Measurements from ENCODE around the gene NAPSA.
"Not testable (repeated sequence)": the region's sequence is repeated elsewhere in the genome, so short reads cannot be mapped to it uniquely, and the experiment has no call there.

NAPSA gene

GRCh38 chr19:50358483-50359327 lies 6.7 kb downstream of the NAPSA start:
- peak; percentile 70 for DNase-seq

GRCh38 chr19:50357178-50358100 lies 8.0 kb downstream of the NAPSA start:
- DNase-seq = peak; percentile 82

- DNase-seq = no peak
Measured at GRCh38 chr19:50356691-50357177, 8.7 kb downstream of the NAPSA start.

- DNase-seq = not testable (repeated sequence)
Measured at GRCh38 chr19:50353487-50353880, 12.0 kb downstream of the NAPSA start.

GRCh38 chr19:50352242-50352641 lies 13.2 kb downstream of the NAPSA start:
- DNase-seq = no peak

GRCh38 chr19:50349277-50350057 lies 16.0 kb downstream of the NAPSA start:
- DNase-seq = no peak

- not testable (repeated sequence) for DNase-seq
Measured at GRCh38 chr19:50347089-50347581, 18.3 kb downstream of the NAPSA start.

- no peak for DNase-seq
Measured at GRCh38 chr19:50344661-50345318, 20.6 kb downstream of the NAPSA start.

- no peak for DNase-seq
Measured at GRCh38 chr19:50341091-50341564, 24.3 kb downstream of the NAPSA start.

GRCh38 chr19:50340331-50340730 lies 25.1 kb downstream of the NAPSA start:
- DNase-seq = no peak

GRCh38 chr19:50337031-50337430 lies 28.4 kb downstream of the NAPSA start:
- DNase-seq = not testable (repeated sequence)

- DNase-seq = no peak
Measured at GRCh38 chr19:50334741-50335421, 30.6 kb downstream of the NAPSA start.

- DNase-seq = peak; percentile 72
Measured at GRCh38 chr19:50333737-50334617, 31.5 kb downstream of the NAPSA start.

GRCh38 chr19:50333235-50333736 lies 32.2 kb downstream of the NAPSA start:
- DNase-seq = peak; percentile 83

GRCh38 chr19:50332244-50333038 lies 33.0 kb downstream of the NAPSA start:
- no peak for DNase-seq

GRCh38 chr19:50331994-50332243 lies 33.5 kb downstream of the NAPSA start:
- no peak for DNase-seq

GRCh38 chr19:50331221-50331993 lies 34.0 kb downstream of the NAPSA start:
- DNase-seq = no peak

- DNase-seq = peak; percentile 62
Measured at GRCh38 chr19:50330365-50331078, 34.9 kb downstream of the NAPSA start.
